T-helper 2 cell (primary cell): Measurements from ENCODE around the gene ZNF148.

Experiments
- DNase-seq, 5 experiments: peaks; one replicate each; pipeline versions ENCODE4 v3.0.0 to v3.0.0-alpha.2; 2012 to 2022

The ZNF148 gene

GRCh38 chr3:125271127-125271526 lies 104.0 kb downstream of the ZNF148 start:
- no peak for DNase-seq

- DNase-seq, result no peak
These were observed 107.7 kb downstream of the ZNF148 start for GRCh38 chr3:125267460-125267859.

GRCh38 chr3:125266971-125267370 lies 108.2 kb downstream of the ZNF148 start:
- no peak for DNase-seq

- DNase-seq, result no peak
These were observed 113.0 kb downstream of the ZNF148 start for GRCh38 chr3:125262161-125262560.

- no peak for DNase-seq
These were observed 114.1 kb downstream of the ZNF148 start for GRCh38 chr3:125261031-125261430.

GRCh38 chr3:125260158-125260557 lies 115.0 kb downstream of the ZNF148 start:
- no peak for DNase-seq

- no peak for DNase-seq
These were observed 117.6 kb downstream of the ZNF148 start for GRCh38 chr3:125257536-125257935.

GRCh38 chr3:125256675-125257074 lies 118.5 kb downstream of the ZNF148 start:
- no peak for DNase-seq

- no peak for DNase-seq
These were observed 124.2 kb downstream of the ZNF148 start for GRCh38 chr3:125250973-125251372.

- DNase-seq, result no peak
These were observed 128.9 kb downstream of the ZNF148 start for GRCh38 chr3:125246237-125246636.

GRCh38 chr3:125245521-125245920 lies 129.6 kb downstream of the ZNF148 start:
- DNase-seq, result no peak

- no peak for DNase-seq
These were observed 134.6 kb downstream of the ZNF148 start for GRCh38 chr3:125240496-125240895.

GRCh38 chr3:125239266-125239665 lies 135.9 kb downstream of the ZNF148 start:
- no peak for DNase-seq

- no peak for DNase-seq
These were observed 136.4 kb downstream of the ZNF148 start for GRCh38 chr3:125238759-125239158.

GRCh38 chr3:125236331-125236903 lies 138.7 kb downstream of the ZNF148 start:
- no peak for DNase-seq

GRCh38 chr3:125234831-125235230 lies 140.3 kb downstream of the ZNF148 start:
- no peak for DNase-seq

GRCh38 chr3:125232401-125232800 lies 142.7 kb downstream of the ZNF148 start:
- peak in 1 of 5 experiments; percentile 7 for DNase-seq

GRCh38 chr3:125231895-125232294 lies 143.2 kb downstream of the ZNF148 start:
- DNase-seq, result peak in 1 of 5 experiments; percentile 31

- no peak for DNase-seq
These were observed 145.4 kb downstream of the ZNF148 start for GRCh38 chr3:125229707-125230106.

- DNase-seq, result no peak
These were observed 146.0 kb downstream of the ZNF148 start for GRCh38 chr3:125229168-125229567.

- DNase-seq, result no peak
These were observed 153.3 kb downstream of the ZNF148 start for GRCh38 chr3:125221831-125222230.

GRCh38 chr3:125220727-125221429 lies 154.2 kb downstream of the ZNF148 start:
- DNase-seq, result no peak

GRCh38 chr3:125220183-125220582 lies 154.9 kb downstream of the ZNF148 start:
- DNase-seq, result no peak

GRCh38 chr3:125219261-125219701 lies 155.8 kb downstream of the ZNF148 start:
- no peak for DNase-seq

GRCh38 chr3:125214738-125215137 lies 160.4 kb downstream of the ZNF148 start:
- DNase-seq, result peak in 1 of 5 experiments; percentile 70
